Measurements from ENCODE around the gene TBC1D8.

DNA sequence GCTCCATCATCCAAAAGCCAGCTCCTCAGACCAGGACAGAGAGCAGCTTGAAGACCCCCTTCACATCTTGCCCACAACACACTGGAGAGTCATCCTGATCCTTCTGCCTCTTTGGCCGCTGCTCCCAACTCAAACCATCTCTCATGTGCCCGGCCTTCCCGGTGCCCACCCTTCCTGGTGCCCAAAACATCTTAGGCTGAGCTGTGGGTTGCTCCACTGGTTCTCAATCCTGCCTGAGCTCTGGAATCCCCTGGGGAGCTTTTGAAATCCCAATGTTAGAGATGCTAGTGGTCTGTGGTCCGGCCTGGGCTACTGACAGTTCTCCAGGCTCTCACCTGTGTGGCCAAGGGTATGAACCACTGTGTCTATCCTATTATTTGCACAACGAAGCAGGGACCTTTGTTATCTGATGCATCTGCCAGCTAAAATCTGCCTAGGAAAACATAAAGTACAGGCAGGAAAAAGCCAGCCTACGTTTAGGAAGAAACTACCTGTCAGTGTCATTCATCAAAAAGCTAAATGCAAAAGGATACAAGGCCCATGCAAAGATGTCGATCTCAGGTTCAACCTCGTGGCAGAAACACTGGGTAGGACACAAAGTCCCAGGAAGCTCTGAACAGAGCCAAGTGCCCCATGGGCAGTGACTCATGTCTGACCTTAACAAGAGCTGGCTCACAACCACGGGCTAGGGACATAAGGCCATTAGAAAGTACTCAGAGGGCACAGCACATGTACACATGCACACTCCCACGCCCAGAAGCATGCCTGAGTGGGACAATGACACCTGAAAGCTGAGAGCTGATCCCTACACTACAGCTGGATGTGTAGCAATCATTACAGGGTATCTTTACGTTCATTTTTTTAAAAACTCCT lies 30.8 kb downstream of the TBC1D8 start:
- TF ChIP-seq ZNF114 (CRISPR knock-in tag; IDR thresholded peaks at IDR 0.05) = no peak
- TF ChIP-seq CTCF (conservative IDR thresholded peaks at IDR 0.05; ENCODE audit: low read depth in 2 of 2) = no peak
- no peak for TF ChIP-seq EZH2 (IDR thresholded peaks at IDR 0.05; ENCODE audit: low read depth, unreplicated experiment)
- no peak for TF ChIP-seq REST (IDR thresholded peaks at IDR 0.05; ENCODE audit: unreplicated experiment)
- no peak for TF ChIP-seq EZH2phosphoT487 (IDR thresholded peaks at IDR 0.05; ENCODE audit: unreplicated experiment)
- no peak for TF ChIP-seq POLR2AphosphoS5 (IDR thresholded peaks at IDR 0.05; ENCODE audit: low read depth)
- TF ChIP-seq STAT1 (IDR thresholded peaks at IDR 0.05; ENCODE audit: unreplicated experiment) = no peak
- TF ChIP-seq, protein P1, sequence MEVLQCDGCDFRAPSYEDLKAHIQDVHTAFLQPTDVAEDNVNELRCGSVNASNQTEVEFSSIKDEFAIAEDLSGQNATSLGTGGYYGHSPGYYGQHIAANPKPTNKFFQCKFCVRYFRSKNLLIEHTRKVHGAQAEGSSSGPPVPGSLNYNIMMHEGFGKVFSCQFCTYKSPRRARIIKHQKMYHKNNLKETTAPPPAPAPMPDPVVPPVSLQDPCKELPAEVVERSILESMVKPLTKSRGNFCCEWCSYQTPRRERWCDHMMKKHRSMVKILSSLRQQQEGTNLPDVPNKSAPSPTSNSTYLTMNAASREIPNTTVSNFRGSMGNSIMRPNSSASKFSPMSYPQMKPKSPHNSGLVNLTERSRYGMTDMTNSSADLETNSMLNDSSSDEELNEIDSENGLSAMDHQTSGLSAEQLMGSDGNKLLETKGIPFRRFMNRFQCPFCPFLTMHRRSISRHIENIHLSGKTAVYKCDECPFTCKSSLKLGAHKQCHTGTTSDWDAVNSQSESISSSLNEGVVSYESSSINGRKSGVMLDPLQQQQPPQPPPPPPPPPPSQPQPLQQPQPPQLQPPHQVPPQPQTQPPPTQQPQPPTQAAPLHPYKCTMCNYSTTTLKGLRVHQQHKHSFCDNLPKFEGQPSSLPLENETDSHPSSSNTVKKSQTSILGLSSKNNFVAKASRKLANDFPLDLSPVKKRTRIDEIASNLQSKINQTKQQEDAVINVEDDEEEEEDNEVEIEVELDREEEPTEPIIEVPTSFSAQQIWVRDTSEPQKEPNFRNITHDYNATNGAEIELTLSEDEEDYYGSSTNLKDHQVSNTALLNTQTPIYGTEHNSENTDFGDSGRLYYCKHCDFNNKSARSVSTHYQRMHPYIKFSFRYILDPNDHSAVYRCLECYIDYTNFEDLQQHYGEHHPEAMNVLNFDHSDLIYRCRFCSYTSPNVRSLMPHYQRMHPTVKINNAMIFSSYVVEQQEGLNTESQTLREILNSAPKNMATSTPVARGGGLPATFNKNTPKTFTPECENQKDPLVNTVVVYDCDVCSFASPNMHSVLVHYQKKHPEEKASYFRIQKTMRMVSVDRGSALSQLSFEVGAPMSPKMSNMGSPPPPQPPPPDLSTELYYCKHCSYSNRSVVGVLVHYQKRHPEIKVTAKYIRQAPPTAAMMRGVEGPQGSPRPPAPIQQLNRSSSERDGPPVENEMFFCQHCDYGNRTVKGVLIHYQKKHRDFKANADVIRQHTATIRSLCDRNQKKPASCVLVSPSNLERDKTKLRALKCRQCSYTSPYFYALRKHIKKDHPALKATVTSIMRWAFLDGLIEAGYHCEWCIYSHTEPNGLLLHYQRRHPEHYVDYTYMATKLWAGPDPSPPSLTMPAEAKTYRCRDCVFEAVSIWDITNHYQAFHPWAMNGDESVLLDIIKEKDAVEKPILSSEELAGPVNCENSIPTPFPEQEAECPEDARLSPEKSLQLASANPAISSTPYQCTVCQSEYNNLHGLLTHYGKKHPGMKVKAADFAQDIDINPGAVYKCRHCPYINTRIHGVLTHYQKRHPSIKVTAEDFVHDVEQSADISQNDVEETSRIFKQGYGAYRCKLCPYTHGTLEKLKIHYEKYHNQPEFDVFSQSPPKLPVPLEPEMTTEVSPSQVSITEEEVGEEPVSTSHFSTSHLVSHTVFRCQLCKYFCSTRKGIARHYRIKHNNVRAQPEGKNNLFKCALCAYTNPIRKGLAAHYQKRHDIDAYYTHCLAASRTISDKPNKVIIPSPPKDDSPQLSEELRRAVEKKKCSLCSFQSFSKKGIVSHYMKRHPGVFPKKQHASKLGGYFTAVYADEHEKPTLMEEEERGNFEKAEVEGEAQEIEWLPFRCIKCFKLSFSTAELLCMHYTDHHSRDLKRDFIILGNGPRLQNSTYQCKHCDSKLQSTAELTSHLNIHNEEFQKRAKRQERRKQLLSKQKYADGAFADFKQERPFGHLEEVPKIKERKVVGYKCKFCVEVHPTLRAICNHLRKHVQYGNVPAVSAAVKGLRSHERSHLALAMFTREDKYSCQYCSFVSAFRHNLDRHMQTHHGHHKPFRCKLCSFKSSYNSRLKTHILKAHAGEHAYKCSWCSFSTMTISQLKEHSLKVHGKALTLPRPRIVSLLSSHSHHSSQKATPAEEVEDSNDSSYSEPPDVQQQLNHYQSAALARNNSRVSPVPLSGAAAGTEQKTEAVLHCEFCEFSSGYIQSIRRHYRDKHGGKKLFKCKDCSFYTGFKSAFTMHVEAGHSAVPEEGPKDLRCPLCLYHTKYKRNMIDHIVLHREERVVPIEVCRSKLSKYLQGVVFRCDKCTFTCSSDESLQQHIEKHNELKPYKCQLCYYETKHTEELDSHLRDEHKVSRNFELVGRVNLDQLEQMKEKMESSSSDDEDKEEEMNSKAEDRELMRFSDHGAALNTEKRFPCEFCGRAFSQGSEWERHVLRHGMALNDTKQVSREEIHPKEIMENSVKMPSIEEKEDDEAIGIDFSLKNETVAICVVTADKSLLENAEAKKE (CRISPR knock-in tag; IDR thresholded peaks at IDR 0.05) = no peak
- TF ChIP-seq CREB1 (CRISPR knock-in tag; IDR thresholded peaks at IDR 0.05; ENCODE audit: low read depth) = no peak

Measured in GM23338 (cell line).